HG03558 (cell line): ENCODE data around the gene THADA.
A peak's percentile ranks its signal among the peaks of the same experiment; 100 is the strongest.
"Not testable (repeated sequence)": the region's sequence is repeated elsewhere in the genome, so short reads cannot be mapped to it uniquely, and the experiment has no call there.

Source experiments
- ATAC-seq: cut with Tn5 transposase; IDR thresholded peaks from one replicate; pipeline ENCODE4 v1.9.1; 2021; ENCODE audit warnings: moderate number of reproducible peaks; ENCODE audit not compliant: unreplicated experiment; ENCODE audit errors: extremely low read depth

The THADA gene

GRCh38 chr2:43452318-43452731 lies 143.5 kb downstream of the THADA start:
- no peak for ATAC-seq

- ATAC-seq: no peak
These were observed 145.2 kb downstream of the THADA start for GRCh38 chr2:43450617-43451016.

GRCh38 chr2:43448822-43449110 lies 147.1 kb downstream of the THADA start:
- ATAC-seq: no peak

GRCh38 chr2:43448011-43448821 lies 147.6 kb downstream of the THADA start:
- ATAC-seq: no peak

- not testable (repeated sequence) for ATAC-seq
These were observed 149.1 kb downstream of the THADA start for GRCh38 chr2:43446755-43447154.

GRCh38 chr2:43445781-43446180 lies 150.1 kb downstream of the THADA start:
- no peak for ATAC-seq

- no peak for ATAC-seq
These were observed 150.7 kb downstream of the THADA start for GRCh38 chr2:43444989-43445645.

GRCh38 chr2:43443282-43443681 lies 152.6 kb downstream of the THADA start:
- ATAC-seq: no peak

GRCh38 chr2:43441195-43441594 lies 154.6 kb downstream of the THADA start:
- no peak for ATAC-seq

- ATAC-seq: no peak
These were observed 156.8 kb downstream of the THADA start for GRCh38 chr2:43438858-43439655.

GRCh38 chr2:43438342-43438741 lies 157.5 kb downstream of the THADA start:
- ATAC-seq: no peak

GRCh38 chr2:43437363-43437762 lies 158.5 kb downstream of the THADA start:
- no peak for ATAC-seq

- ATAC-seq: no peak
These were observed 159.4 kb downstream of the THADA start for GRCh38 chr2:43436431-43436830.

GRCh38 chr2:43435746-43436145 lies 160.1 kb downstream of the THADA start:
- ATAC-seq: no peak

GRCh38 chr2:43430489-43430888 lies 165.3 kb downstream of the THADA start:
- ATAC-seq: no peak

GRCh38 chr2:43429369-43429768 lies 166.5 kb downstream of the THADA start:
- no peak for ATAC-seq

- no peak for ATAC-seq
These were observed 168.8 kb downstream of the THADA start for GRCh38 chr2:43427032-43427424.

GRCh38 chr2:43426305-43427031 lies 169.4 kb downstream of the THADA start:
- peak; percentile 86 for ATAC-seq

GRCh38 chr2:43425659-43426058 lies 170.2 kb downstream of the THADA start:
- ATAC-seq: no peak
